PC-3 (cell line): ENCODE data around the gene MGST3. TPM values are rescaled to one million over a fixed set of nuclear protein-coding genes. Genes with fewer than 3 reads are reported as not detected.

Source experiments
- ATAC-seq: fragments of 200-7000 bp; cut with Tn5 transposase; 2 replicates; pipeline ENCODE4 v1.9.1; 2020; ENCODE audit warnings: mild to moderate bottlenecking, moderate library complexity
- BruUV-seq: library from RNA; stranded (reverse); fragments of 400-500 nt; replicated peaks from 2 replicates; lab custom pipeline; 2021; lab: Mats Ljungman, UMichigan
- CTCF ChIA-PET: fragments of 300-600 bp; sonication (Branson Sonifier 250); formaldehyde crosslinking; loops from one replicate; lab custom pipeline; 2022; ENCODE audit warnings: antibody characterized with exemption; lab: Charles Lee
- POLR2A ChIA-PET: fragments of 300-600 bp; sonication (Branson Sonifier 250); formaldehyde crosslinking; loops from one replicate; lab custom pipeline; 2022; ENCODE audit warnings: antibody characterized with exemption; ENCODE audit not compliant: unreplicated experiment; lab: Charles Lee
- DNase-seq: peaks from one replicate; pipeline ENCODE4 v3.0.0-alpha.2; 2015
- H2AFZ ChIP-seq: fragments of 300-600 bp; sonication (generic); 2 replicates; pipeline ENCODE4 v1.6.0; 2016; ENCODE audit warnings: antibody characterized with exemption, low read length
- H3F3A ChIP-seq: fragments of 300-600 bp; sonication (generic); one replicate; pipeline ENCODE4 v1.6.0; 2017; ENCODE audit warnings: antibody characterized with exemption, low read length, control low read depth, mild to moderate bottlenecking; ENCODE audit not compliant: unreplicated experiment
- H3K27ac ChIP-seq: fragments of 300-600 bp; sonication (generic); 2 replicates; pipeline ENCODE4 v1.5.1; 2016; ENCODE audit warnings: mild to moderate bottlenecking, low read length
- H3K27me3 ChIP-seq: fragments of 300-600 bp; sonication (generic); 2 replicates; pipeline ENCODE4 v1.6.1; 2016; ENCODE audit warnings: low read length, mixed read lengths
- H3K36me3 ChIP-seq: fragments of 300-600 bp; sonication (generic); 2 replicates; pipeline ENCODE4 v1.6.1; 2016; ENCODE audit warnings: low read depth, mixed run types, low read length, mixed read lengths
- H3K4me1 ChIP-seq: fragments of 300-600 bp; sonication (generic); 2 replicates; pipeline ENCODE4 v1.5.1; 2016; ENCODE audit warnings: low read length; ENCODE audit not compliant: insufficient read depth
- H3K4me2 ChIP-seq: fragments of 300-600 bp; sonication (generic); 2 replicates; pipeline ENCODE4 v1.6.0; 2016; ENCODE audit warnings: low read length
- H3K4me3 ChIP-seq: fragments of 300-600 bp; sonication (generic); 2 replicates; pipeline ENCODE4 v1.5.1; 2016; ENCODE audit warnings: mild to moderate bottlenecking, low read length, mixed read lengths
- H3K79me2 ChIP-seq: fragments of 300-600 bp; sonication (generic); 2 replicates; pipeline ENCODE4 v1.6.1; 2017; ENCODE audit warnings: low read length, mixed read lengths
- H3K9ac ChIP-seq: fragments of 300-600 bp; sonication (generic); 2 replicates; pipeline ENCODE4 v1.6.0; 2016; ENCODE audit warnings: mild to moderate bottlenecking, low read length
- H3K9me2 ChIP-seq: fragments of 300-600 bp; sonication (generic); replicated peaks from 2 replicates; pipeline ENCODE4 v1.6.1; 2016; ENCODE audit warnings: mixed run types, low read length, mixed read lengths
- H3K9me3 ChIP-seq: fragments of 300-600 bp; sonication (generic); 2 replicates; pipeline ENCODE4 v1.6.1; 2016; ENCODE audit warnings: low read length, mixed read lengths
- H4K20me1 ChIP-seq: fragments of 300-600 bp; sonication (generic); 2 replicates; pipeline ENCODE4 v1.6.1; 2016; ENCODE audit warnings: low read length, mixed read lengths
- EZH2 ChIP-seq: fragments of 300-600 bp; sonication (generic); IDR thresholded peaks from one replicate; pipeline ENCODE4 v1.6.1; 2017; ENCODE audit warnings: antibody characterized with exemption, mild to moderate bottlenecking, low read length; ENCODE audit not compliant: unreplicated experiment
- EZH2phosphoT487 ChIP-seq: fragments of 300-600 bp; sonication (generic); IDR thresholded peaks from 2 replicates; pipeline ENCODE4 v1.6.1; 2018; ENCODE audit warnings: mild to moderate bottlenecking, antibody characterized with exemption, low read length, borderline replicate concordance
- intact Hi-C: fragments of 100-400 bp; cut with micrococcal nuclease; formaldehyde crosslinking; loops from 2 replicates; pipeline ENCODE4 v1.9.0; 2023
- total RNA-seq: library from RNA; depleted of rRNA; stranded (reverse); fragments of >200 nt; gene quantifications from 2 replicates; pipeline ENCODE4 v1.2.3, GENCODE V29; 2014
- TF ChIP-seq, protein P1 (sequence below): fragments of 300-600 bp; sonication (generic); conservative IDR thresholded peaks from 2 replicates; pipeline ENCODE4 v1.5.1; 2017; ENCODE audit warnings: antibody characterized with exemption, low read depth, mild to moderate bottlenecking, low read length

MGST3 gene
- total RNA-seq, 1 experiment from 2014 or later = 168 TPM

DNA sequence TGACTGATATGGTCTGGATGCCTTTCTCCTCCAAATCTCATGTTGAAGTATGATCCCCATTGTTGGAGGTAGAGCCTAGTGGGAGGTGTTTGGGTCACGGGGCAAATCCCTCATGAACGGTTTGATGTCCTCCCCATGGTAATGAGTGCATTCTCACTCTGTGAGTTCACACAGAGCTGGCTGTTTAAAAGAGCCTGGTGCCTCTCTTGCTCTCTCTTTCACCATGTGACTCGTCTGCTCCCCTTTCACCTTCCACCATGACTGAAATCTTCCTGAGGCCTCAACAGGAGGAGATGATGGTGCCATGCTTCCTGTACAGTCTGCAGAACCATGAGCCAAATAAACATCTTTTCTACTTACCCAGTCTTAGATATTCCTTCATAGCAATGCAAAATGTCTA, 37.1 kb downstream of the MGST3 start:
- H3K9me2 ChIP-seq = no peaks in the 10 kb centered on the region
- peaks cover 49% of the 10 kb centered on the region for H3K36me3 ChIP-seq
- H4K20me1 ChIP-seq = no peaks in the 10 kb centered on the region
- H3K4me3 ChIP-seq = no peak overlapping the region
- BruUV-seq = no TSS peak
- no peak for ATAC-seq
- POLR2A ChIA-PET = no interaction called here
- no peak overlapping the region for H3K27ac ChIP-seq
- no peaks in the 10 kb centered on the region for H3K27me3 ChIP-seq
- no peak overlapping the region for H3K4me2 ChIP-seq
- TF ChIP-seq EZH2phosphoT487 (no peak), EZH2 (no peak)
- TF ChIP-seq, protein P1, sequence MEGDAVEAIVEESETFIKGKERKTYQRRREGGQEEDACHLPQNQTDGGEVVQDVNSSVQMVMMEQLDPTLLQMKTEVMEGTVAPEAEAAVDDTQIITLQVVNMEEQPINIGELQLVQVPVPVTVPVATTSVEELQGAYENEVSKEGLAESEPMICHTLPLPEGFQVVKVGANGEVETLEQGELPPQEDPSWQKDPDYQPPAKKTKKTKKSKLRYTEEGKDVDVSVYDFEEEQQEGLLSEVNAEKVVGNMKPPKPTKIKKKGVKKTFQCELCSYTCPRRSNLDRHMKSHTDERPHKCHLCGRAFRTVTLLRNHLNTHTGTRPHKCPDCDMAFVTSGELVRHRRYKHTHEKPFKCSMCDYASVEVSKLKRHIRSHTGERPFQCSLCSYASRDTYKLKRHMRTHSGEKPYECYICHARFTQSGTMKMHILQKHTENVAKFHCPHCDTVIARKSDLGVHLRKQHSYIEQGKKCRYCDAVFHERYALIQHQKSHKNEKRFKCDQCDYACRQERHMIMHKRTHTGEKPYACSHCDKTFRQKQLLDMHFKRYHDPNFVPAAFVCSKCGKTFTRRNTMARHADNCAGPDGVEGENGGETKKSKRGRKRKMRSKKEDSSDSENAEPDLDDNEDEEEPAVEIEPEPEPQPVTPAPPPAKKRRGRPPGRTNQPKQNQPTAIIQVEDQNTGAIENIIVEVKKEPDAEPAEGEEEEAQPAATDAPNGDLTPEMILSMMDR = no peak
- no peaks in the 10 kb centered on the region for H3K9me3 ChIP-seq
- intact Hi-C loops = no loop called here
- DNase-seq = no peak
- no peaks in the 10 kb centered on the region for H3K79me2 ChIP-seq
- CTCF ChIA-PET = no interaction called here
- H2AFZ ChIP-seq = no peak overlapping the region
- H3K4me1 ChIP-seq = no peaks in the 10 kb centered on the region
- no peaks in the 10 kb centered on the region for H3F3A ChIP-seq
- no peak overlapping the region for H3K9ac ChIP-seq

DNA sequence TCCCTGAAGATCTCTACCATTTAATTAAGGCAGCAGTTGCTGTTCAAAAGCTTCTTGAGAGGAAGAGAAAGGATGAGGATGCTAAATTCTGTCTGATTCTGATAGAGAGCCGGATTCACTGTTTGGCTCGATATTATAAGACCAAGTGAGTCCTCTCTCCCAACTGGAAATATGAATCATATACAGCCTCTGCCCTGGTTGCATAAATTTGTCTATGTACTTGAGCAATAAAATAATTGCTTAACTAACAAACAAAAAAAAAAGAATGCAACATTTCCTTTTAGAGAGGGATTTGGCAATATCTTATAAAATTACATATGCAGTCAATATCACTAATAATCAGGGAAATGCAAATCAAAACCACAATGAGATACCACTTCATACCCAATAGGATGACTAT, 40.5 kb downstream of the MGST3 start:
- Histone ChIP-seq H3K27ac (no peak overlapping the region), H3K4me1 (peaks cover 11% of the 10 kb centered on the region), H3F3A (no peaks in the 10 kb centered on the region), H2AFZ (no peak overlapping the region), H3K4me3 (no peak overlapping the region), H3K79me2 (no peaks in the 10 kb centered on the region), H3K36me3 (peaks cover 45% of the 10 kb centered on the region), H3K9me2 (no peaks in the 10 kb centered on the region), H3K27me3 (no peaks in the 10 kb centered on the region), H3K9ac (no peak overlapping the region), H3K9me3 (no peaks in the 10 kb centered on the region), H3K4me2 (no peak overlapping the region), H4K20me1 (0 out of 2 replicates have a peak, but pooled peaks cover 9% of the 10 kb centered on the region)
- ATAC-seq (no peak), DNase-seq (no peak)
- intact Hi-C loops = no loop called here
- BruUV-seq = no TSS peak
- TF ChIP-seq EZH2 (no peak), EZH2phosphoT487 (no peak)
- TF ChIP-seq, protein P1 = no peak
- ChIA-PET CTCF (no interaction called here), POLR2A (no interaction called here)

DNA sequence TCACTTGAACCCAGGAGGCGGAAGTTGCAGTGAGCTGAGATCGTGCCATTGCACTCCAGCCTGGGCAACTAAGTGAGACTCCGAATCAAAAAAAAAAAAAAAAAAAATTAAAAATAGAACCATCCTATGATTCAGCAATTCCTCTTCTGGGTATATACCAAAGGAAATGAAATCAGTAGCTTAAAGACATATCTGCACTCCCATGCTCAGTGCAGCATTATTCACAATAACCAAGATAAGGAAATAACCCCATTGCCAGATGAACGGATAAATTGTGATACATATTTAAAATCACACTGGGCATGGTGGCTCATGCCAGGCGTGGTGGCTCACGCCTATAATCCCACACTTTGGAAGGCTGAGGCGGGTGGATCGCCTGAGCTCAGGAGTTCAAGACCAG, 43.6 kb downstream of the MGST3 start:
- Histone ChIP-seq H3K9ac (no peak overlapping the region), H3K9me3 (no peaks in the 10 kb centered on the region), H3K27me3 (no peaks in the 10 kb centered on the region), H3K4me3 (no peak overlapping the region), H4K20me1 (peaks cover 14% of the 10 kb centered on the region; the same call in 1 of the 2 replicates), H3K4me2 (no peak overlapping the region), H3K27ac (no peak overlapping the region), H3K36me3 (peaks cover 54% of the 10 kb centered on the region), H2AFZ (no peak overlapping the region), H3K4me1 (peaks cover 16% of the 10 kb centered on the region), H3F3A (no peaks in the 10 kb centered on the region), H3K79me2 (no peaks in the 10 kb centered on the region), H3K9me2 (no peaks in the 10 kb centered on the region)
- DNase-seq (no peak), ATAC-seq (no peak)
- POLR2A ChIA-PET = interaction anchor here (0.6 kb wide), 1 partner anchor 239 kb away, joined by 4 read pairs; no protein-coding TSS in a partner anchor
- BruUV-seq = no TSS peak
- CTCF ChIA-PET = no interaction called here
- intact Hi-C loops = no loop called here
- TF ChIP-seq EZH2phosphoT487 = no peak
